RWPE2 (cell line): ENCODE data around the gene VTI1B.

Experiments used
- ATAC-seq: fragments of 200-7000 bp; cut with Tn5 transposase; 3 replicates; pipeline ENCODE4 v1.9.1; 2021; ENCODE audit warnings: low read depth
- DNase-seq: peaks from one replicate; pipeline ENCODE4 v3.0.0-alpha.2; 2020; ENCODE audit warnings: low spot score
- H3K27ac ChIP-seq: fragments of 450-650 bp; 2 replicates; pipeline ENCODE4 v1.5.1; 2017; ENCODE audit warnings: mild to moderate bottlenecking; ENCODE audit not compliant: poor library complexity, severe bottlenecking
- H3K27me3 ChIP-seq: fragments of 250-450 bp; sonication (Bioruptor Pico); 2 replicates; pipeline ENCODE4 v1.5.1; 2021; ENCODE audit warnings: mild to moderate bottlenecking, moderate library complexity; ENCODE audit not compliant: insufficient read depth, poor library complexity, severe bottlenecking
- H3K36me3 ChIP-seq: fragments of 250-450 bp; sonication (Bioruptor Pico); 2 replicates; pipeline ENCODE4 v1.5.1; 2020; ENCODE audit warnings: low read depth, mild to moderate bottlenecking, moderate library complexity
- H3K4me1 ChIP-seq: fragments of 250-450 bp; sonication (Bioruptor Pico); 2 replicates; pipeline ENCODE4 v1.5.1; 2021; ENCODE audit warnings: mild to moderate bottlenecking, moderate library complexity; ENCODE audit not compliant: insufficient read depth, poor library complexity, severe bottlenecking
- H3K4me3 ChIP-seq: fragments of 250-450 bp; sonication (Bioruptor Pico); 2 replicates; pipeline ENCODE4 v1.5.1; 2021; ENCODE audit warnings: mild to moderate bottlenecking, moderate library complexity; ENCODE audit not compliant: severe bottlenecking
- H3K9me3 ChIP-seq: fragments of 250-450 bp; sonication (Bioruptor Pico); 2 replicates; pipeline ENCODE4 v1.5.1; 2021; ENCODE audit warnings: mild to moderate bottlenecking, moderate library complexity; ENCODE audit not compliant: severe bottlenecking
- CTCF ChIP-seq: fragments of 450-650 bp; IDR thresholded peaks from one replicate; pipeline ENCODE4 v1.5.1; 2017; ENCODE audit warnings: mild to moderate bottlenecking, moderate library complexity; ENCODE audit not compliant: poor library complexity, severe bottlenecking

The VTI1B gene

GRCh38 chr14:67668559-67668958 is 5.9 kb downstream of the VTI1B start:
- H3K27me3 ChIP-seq: no peaks in the 10 kb centered on the region
- H3K4me1 ChIP-seq: peaks cover 15% of the 10 kb centered on the region
- H3K36me3 ChIP-seq: peaks cover 8% of the 10 kb centered on the region; the same call in 1 of the 2 replicates
- H3K27ac ChIP-seq: no peak overlapping the region
- DNase-seq: no peak
- no peaks in the 10 kb centered on the region for H3K9me3 ChIP-seq
- no peak overlapping the region for H3K4me3 ChIP-seq
- no peak for TF ChIP-seq CTCF
- no peak for ATAC-seq

- Histone ChIP-seq H3K36me3 (peaks cover 14% of the 10 kb centered on the region; the same call in 1 of the 2 replicates), H3K27ac (no peak overlapping the region)
- DNase-seq: no peak
Observed at GRCh38 chr14:67666750-67667449, 7.5 kb downstream of the VTI1B start.

DNA sequence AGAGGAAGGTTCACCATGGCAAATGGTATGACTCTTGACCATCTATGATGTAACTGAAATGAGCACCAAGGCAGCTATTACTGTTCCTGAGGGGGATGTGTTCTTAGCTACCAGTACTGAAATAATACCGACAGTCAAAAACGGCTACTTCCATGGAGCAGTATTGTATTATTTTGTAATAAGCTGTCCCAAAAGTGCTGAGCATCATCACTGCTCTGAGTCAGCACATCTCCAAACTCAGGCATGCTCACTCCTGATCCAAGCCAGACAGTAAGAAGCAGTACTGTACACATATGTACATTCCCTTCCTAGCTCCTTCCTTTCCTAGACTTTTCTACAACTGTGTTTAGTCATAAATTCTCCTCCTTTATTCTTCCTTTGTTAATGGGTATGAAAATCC is 8.6 kb downstream of the VTI1B start:
- peak; percentile 61 for ATAC-seq
- DNase-seq: no peak
- no peaks in the 10 kb centered on the region for H3K9me3 ChIP-seq
- H3K4me1 ChIP-seq: peaks cover 16% of the 10 kb centered on the region
- H3K4me3 ChIP-seq: no peak overlapping the region
- TF ChIP-seq CTCF: no peak
- no peaks in the 10 kb centered on the region for H3K27me3 ChIP-seq
- H3K36me3 ChIP-seq: peaks cover 11% of the 10 kb centered on the region; the same call in 1 of the 2 replicates
- H3K27ac ChIP-seq: no peak overlapping the region

More at GRCh38 chr14:67666750-67667449, 7.5 kb downstream of the VTI1B start:
- Histone ChIP-seq H3K9me3 (no peaks in the 10 kb centered on the region), H3K27me3 (no peaks in the 10 kb centered on the region), H3K4me1 (peaks cover 16% of the 10 kb centered on the region), H3K4me3 (no peak overlapping the region)
- TF ChIP-seq CTCF: peak; percentile 88
- ATAC-seq: peak; percentile 81

DNA sequence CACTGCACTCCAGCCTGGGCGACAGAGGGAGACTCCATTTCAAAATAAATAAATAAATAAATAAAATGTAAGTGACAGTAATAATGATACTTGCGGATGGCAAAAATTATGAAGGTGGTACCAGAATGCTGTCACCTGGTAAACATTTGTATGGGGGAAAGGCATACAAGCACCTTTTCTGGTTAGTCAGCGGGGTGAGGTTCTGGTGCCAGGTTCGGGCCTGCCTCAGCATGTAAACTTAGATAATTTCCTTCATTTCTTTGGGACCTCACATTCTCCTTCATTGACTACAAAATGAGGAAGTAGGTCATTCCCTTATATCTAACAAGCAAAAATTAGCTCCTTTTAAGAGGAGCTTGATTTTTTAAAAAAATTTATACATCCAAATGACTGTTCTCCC is 10.8 kb downstream of the VTI1B start:
- TF ChIP-seq CTCF: no peak
- Histone ChIP-seq H3K27me3 (no peaks in the 10 kb centered on the region), H3K27ac (peak overlapping the region; percentile 43), H3K4me3 (no peak overlapping the region), H3K36me3 (peaks cover 17% of the 10 kb centered on the region), H3K4me1 (peaks cover 16% of the 10 kb centered on the region), H3K9me3 (no peaks in the 10 kb centered on the region)
- ATAC-seq: peak; percentile 68
- no peak for DNase-seq

- no peak overlapping the region for H3K27ac ChIP-seq
- no peak for TF ChIP-seq CTCF
- H3K4me1 ChIP-seq: peaks cover 11% of the 10 kb centered on the region
- no peak overlapping the region for H3K4me3 ChIP-seq
- H3K36me3 ChIP-seq: peaks cover 94% of the 10 kb centered on the region
- DNase-seq (no peak), ATAC-seq (no peak)
- H3K27me3 ChIP-seq: no peaks in the 10 kb centered on the region
- H3K9me3 ChIP-seq: no peaks in the 10 kb centered on the region
Observed at GRCh38 chr14:67653651-67654280, 20.7 kb downstream of the VTI1B start.
